Epithelial cell of esophagus (primary cell): Measurements from ENCODE around the gene NFATC2.

ENCODE experiments used
- DNase-seq: peaks from one replicate; pipeline ENCODE4 v3.0.0; 2010; ENCODE audit warnings: low read depth
- H3K4me3 ChIP-seq: 2 replicates; pipeline ENCODE4 v1.5.1; 2011; ENCODE audit warnings: mild to moderate bottlenecking, low read length, control low read depth
- TF ChIP-seq, protein P1 (sequence below): IDR thresholded peaks from 2 replicates; pipeline ENCODE4 v1.5.1; 2011; ENCODE audit warnings: low read depth, mild to moderate bottlenecking, low read length, control low read depth, inconsistent platforms; ENCODE audit not compliant: insufficient read depth; ENCODE audit errors: missing control alignments

Gene NFATC2

DNA sequence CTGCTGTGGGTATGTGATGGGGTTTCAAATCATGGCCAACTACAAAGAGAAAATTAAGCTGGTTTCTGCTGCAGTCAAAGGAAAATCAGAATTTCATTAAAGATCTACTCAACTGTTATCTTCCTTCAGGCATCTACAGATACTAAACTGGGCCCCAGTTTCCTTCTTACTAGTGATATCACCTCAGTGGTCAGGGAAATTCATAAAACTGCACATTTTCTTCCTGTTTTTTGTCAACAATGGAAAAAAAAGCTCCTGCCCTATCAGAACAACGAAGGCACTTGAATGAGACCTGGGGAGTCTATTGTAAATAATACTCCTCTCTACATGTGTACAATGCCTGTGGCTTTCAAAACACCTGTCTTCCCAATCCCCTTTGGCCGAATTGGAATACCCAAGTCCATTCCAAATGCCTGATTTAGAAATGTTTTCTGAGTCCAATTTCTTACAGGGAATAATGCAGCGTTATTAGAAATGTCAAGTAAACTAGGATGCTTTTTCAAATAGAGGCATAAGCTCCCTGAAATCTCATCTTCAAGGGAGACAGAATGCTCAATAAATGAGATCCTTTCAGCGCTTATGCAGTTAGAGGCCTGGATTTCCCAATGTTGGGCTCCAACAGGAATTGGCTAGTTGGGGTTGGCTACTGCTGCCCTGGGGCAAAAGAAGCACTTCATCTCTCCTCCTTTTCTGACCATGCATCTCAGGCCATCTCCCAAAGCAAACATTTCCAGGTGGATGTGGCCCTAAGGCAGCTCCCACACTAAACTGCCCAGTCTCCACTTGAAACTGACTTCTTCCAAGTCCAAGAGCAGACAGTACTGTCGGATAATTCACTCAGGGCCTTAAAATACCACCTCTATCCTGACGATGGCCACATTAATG is 143.3 kb downstream of the NFATC2 start:
- no peak overlapping the region for H3K4me3 ChIP-seq
- no peak for DNase-seq
- TF ChIP-seq, protein P1, sequence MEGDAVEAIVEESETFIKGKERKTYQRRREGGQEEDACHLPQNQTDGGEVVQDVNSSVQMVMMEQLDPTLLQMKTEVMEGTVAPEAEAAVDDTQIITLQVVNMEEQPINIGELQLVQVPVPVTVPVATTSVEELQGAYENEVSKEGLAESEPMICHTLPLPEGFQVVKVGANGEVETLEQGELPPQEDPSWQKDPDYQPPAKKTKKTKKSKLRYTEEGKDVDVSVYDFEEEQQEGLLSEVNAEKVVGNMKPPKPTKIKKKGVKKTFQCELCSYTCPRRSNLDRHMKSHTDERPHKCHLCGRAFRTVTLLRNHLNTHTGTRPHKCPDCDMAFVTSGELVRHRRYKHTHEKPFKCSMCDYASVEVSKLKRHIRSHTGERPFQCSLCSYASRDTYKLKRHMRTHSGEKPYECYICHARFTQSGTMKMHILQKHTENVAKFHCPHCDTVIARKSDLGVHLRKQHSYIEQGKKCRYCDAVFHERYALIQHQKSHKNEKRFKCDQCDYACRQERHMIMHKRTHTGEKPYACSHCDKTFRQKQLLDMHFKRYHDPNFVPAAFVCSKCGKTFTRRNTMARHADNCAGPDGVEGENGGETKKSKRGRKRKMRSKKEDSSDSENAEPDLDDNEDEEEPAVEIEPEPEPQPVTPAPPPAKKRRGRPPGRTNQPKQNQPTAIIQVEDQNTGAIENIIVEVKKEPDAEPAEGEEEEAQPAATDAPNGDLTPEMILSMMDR, result no peak

DNA sequence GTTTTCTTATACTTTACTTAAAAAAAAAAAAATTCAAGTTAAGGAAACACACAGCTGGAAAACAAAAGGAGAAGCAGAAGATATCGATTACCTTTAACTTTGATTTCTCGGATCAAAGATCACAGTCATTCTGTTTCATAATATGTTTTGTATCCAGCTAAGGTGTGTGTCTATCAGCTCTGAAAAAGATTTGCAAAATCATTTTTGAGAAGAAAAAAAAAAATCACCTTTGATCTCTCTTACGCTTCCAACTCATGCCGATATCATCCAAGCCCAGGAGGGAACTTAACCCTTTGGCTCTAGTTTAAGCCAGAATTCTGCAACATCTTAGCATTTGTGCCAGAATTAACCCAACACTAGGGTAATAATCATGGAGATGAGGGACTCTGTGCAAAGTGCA is 144.0 kb downstream of the NFATC2 start:
- no peak overlapping the region for H3K4me3 ChIP-seq
- DNase-seq, result no peak
- TF ChIP-seq, protein P1, result no peak

DNA sequence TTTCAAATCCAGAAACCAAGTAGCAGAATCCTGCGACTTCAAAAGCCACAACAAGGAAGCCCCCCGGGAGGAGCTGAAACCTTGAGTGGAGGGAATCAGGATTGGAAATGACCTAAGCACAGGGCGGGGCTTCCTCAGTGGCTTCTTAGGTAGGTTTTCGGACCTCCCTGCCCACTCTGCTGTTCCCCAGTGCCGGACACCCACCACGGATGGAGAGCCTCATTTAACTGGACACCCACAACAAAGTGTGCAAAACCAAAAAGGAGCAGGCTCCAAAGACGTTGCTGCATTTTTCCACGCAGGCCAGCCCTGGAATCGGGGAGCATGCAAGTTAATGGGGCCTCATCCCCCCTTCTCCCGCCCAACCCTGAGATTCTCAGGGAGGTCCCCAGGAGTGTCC is 144.4 kb downstream of the NFATC2 start:
- no peak for DNase-seq
- H3K4me3 ChIP-seq, result no peak overlapping the region
- TF ChIP-seq, protein P1, result no peak

DNA sequence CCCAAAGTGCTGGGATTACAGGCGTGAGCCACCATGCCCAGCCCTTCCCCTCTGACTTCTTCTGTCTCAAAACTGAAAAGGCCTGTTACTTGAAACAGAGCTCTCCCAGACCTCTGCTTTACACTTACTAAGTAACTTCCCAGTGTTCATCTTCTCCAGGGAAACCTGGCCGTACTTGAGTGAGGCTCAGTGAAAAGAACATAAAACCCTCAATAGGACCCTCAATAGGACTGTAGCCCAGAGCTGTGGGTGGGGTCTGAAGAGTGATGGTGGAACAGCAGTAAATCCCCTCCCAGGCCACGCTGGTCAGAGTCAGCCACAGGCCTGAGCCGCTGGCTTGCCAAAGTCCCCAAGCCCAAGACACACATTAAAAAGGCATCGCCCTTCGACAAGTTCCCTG is 145.4 kb downstream of the NFATC2 start:
- DNase-seq, result no peak
- H3K4me3 ChIP-seq, result no peak overlapping the region
- TF ChIP-seq, protein P1, result no peak

DNA sequence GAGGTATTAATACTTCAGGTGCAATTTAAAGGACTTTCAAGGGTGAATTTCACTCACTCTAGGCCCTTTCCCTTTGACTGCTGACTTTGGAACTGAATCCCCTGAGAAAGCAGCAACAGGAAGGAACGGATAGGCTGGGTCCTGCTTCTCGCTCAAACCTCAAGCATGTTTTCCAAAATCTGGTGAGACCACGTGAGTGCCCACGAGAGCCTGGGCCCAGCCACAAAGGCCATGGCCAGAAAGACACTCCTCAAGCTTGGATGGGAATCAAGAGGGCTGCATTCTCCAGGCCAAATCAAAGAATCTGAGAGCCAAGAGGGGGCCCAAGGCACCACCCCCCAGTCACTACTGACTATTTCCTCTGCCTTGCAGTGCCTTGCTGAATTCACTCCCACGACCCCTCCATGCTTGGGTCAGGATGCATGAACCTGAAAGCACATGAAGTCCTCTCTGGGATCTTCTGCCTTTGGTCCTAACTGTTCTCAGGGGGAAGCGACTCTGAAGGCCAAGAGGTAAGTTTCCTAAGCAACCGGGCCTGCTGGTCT is 146.1 kb downstream of the NFATC2 start:
- TF ChIP-seq, protein P1, result no peak
- H3K4me3 ChIP-seq, result no peak overlapping the region
- DNase-seq, result no peak

DNA sequence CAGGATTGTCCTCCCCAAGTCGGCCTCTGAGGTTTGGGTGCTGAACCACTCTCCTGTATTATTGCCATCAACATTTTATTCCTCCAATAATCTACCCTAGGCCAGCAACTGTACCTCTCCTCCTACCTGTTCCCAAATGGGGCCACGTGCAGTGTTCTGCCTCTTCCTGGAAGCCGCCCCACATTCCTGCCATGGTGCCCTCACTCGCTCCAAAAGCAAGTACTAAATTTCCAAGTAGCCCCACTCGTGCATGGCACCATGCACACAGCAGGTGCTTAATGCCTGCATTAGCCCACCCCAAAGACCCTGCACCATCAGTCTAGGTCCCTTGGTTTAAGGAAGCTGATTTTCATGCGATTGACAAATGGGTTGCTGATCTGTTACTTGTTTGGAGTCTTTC is 147.8 kb downstream of the NFATC2 start:
- no peak overlapping the region for H3K4me3 ChIP-seq
- no peak for DNase-seq
- TF ChIP-seq, protein P1, result no peak
